ENCODE measurements around the gene CNOT8. TPM values are rescaled to one million over a fixed set of nuclear protein-coding genes. Genes with fewer than 3 reads are reported as not detected.

The CNOT8 gene
- total and polyA plus RNA-seq, 2 of the 4 experiments (the other 2 are of a cell fraction), result 41.4 to 49.1 TPM

GRCh38 chr5:154881986-154882385 is 23.6 kb downstream of the CNOT8 start:
- no peak overlapping the region for H3K14ac ChIP-seq (replicated peaks; ENCODE audit: low read depth, low read length)
- no peaks in the 10 kb centered on the region for H3K4me1 ChIP-seq (ENCODE audit: control insufficient read depth, insufficient read depth, low read length)
- H3K27me3 ChIP-seq (ENCODE audit: control insufficient read depth, insufficient read depth, low read length), result no peaks in the 10 kb centered on the region
- H4K5ac ChIP-seq (ENCODE audit: low read depth, low read length), result no peak overlapping the region
- H2AFZ ChIP-seq (replicated peaks; ENCODE audit: low read length, poor library complexity), result no peak overlapping the region
- no peaks in the 10 kb centered on the region for H3K9me1 ChIP-seq (ENCODE audit: insufficient read depth, low read length)
- no peak for ATAC-seq (ENCODE audit: low read depth)
- H3K9ac ChIP-seq (ENCODE audit: low read depth, low read length), result no peak overlapping the region
- no peak overlapping the region for H3K18ac ChIP-seq (ENCODE audit: low read depth, low read length)
- no peak overlapping the region for H3K56ac ChIP-seq (ENCODE audit: extremely low read depth, insufficient read depth, low read length)
- no peaks in the 10 kb centered on the region for H4K20me1 ChIP-seq (ENCODE audit: insufficient read depth, low read length)
- BruUV-seq (replicated peaks), result no TSS peak
- no peak for TF ChIP-seq CEBPB (IDR thresholded peaks at IDR 0.05; ENCODE audit: low read depth, low read length)
- no peak for TF ChIP-seq MAZ (IDR thresholded peaks at IDR 0.05; ENCODE audit: borderline replicate concordance, low read depth, low read length)
- no peak for TF ChIP-seq RAD21 (IDR thresholded peaks at IDR 0.05; ENCODE audit: low read length)
- no peak for TF ChIP-seq MXI1 (IDR thresholded peaks at IDR 0.05; ENCODE audit: borderline replicate concordance, low read depth, low read length)
- no peak for TF ChIP-seq POLR2A (IDR thresholded peaks at IDR 0.05; ENCODE audit: low read depth, low read length)
- TF ChIP-seq CTCF (conservative IDR thresholded peaks at IDR 0.05; ENCODE audit: low read depth, low read length), result no peak
- TF ChIP-seq, protein P1, sequence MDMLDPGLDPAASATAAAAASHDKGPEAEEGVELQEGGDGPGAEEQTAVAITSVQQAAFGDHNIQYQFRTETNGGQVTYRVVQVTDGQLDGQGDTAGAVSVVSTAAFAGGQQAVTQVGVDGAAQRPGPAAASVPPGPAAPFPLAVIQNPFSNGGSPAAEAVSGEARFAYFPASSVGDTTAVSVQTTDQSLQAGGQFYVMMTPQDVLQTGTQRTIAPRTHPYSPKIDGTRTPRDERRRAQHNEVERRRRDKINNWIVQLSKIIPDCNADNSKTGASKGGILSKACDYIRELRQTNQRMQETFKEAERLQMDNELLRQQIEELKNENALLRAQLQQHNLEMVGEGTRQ (IDR thresholded peaks at IDR 0.05; ENCODE audit: low read depth, low read length), result no peak
- TF ChIP-seq MAFK (IDR thresholded peaks at IDR 0.05; ENCODE audit: low read depth, low read length), result no peak
- TF ChIP-seq CHD1 (IDR thresholded peaks at IDR 0.05; ENCODE audit: low read depth, low read length), result no peak
- no peak for TF ChIP-seq BHLHE40 (IDR thresholded peaks at IDR 0.05; ENCODE audit: low read depth, low read length)
- TF ChIP-seq FOS (IDR thresholded peaks at IDR 0.05; ENCODE audit: low read depth, low read length), result no peak
- TF ChIP-seq RFX5 (IDR thresholded peaks at IDR 0.05; ENCODE audit: low read depth, low read length), result no peak
- no peak for TF ChIP-seq NFE2L2 (IDR thresholded peaks at IDR 0.05; ENCODE audit: low read depth, low read length)
- no peak for TF ChIP-seq SMC3 (IDR thresholded peaks at IDR 0.05; ENCODE audit: low read depth, low read length)
- no peak for TF ChIP-seq RCOR1 (IDR thresholded peaks at IDR 0.05; ENCODE audit: insufficient replicate concordance, low read length)
- ChIA-PET CTCF (no interaction called here), POLR2A (ENCODE audit: unreplicated experiment) (no interaction called here)
- in situ Hi-C loops (cut with MboI; ENCODE audit: low sequenced_read_pairs) (no loop called here), dilution Hi-C loops (cut with HindIII; ENCODE audit: low sequenced_read_pairs, unreplicated experiment) (no loop called here), intact Hi-C loops (cut with micrococcal nuclease) (no loop called here)
- no peak overlapping the region for H2BK20ac ChIP-seq (ENCODE audit: low read depth, low read length)
- DNase-seq, result no peak
- no peaks in the 10 kb centered on the region for H3K79me1 ChIP-seq (ENCODE audit: low read depth in 1 of 2, low read length in 2 of 2)
- H3K9me3 ChIP-seq (ENCODE audit: control insufficient read depth, insufficient read depth, low read length), result peaks cover 19% of the 10 kb centered on the region
- H2BK5ac ChIP-seq (ENCODE audit: low read depth, low read length, poor library complexity, severe bottlenecking), result no peak overlapping the region
- no peak overlapping the region for H3K4me2 ChIP-seq (ENCODE audit: low read depth, low read length)
- H2BK120ac ChIP-seq (ENCODE audit: low read depth, low read length), result no peak overlapping the region
- no peak overlapping the region for H3K23ac ChIP-seq (ENCODE audit: low read depth, low read length)
- no peak overlapping the region for H3K4ac ChIP-seq (ENCODE audit: low read depth, low read length)
- no CpG with 5 or more reads among the region's 4 CpGs for WGBS, 2 experiments (ENCODE audit: extremely low coverage in 2 of 2, insufficient read length in 1 of 2)
- H2AK9ac ChIP-seq (replicated peaks; ENCODE audit: low read depth, low read length, poor library complexity), result no peak overlapping the region
- H4K91ac ChIP-seq (ENCODE audit: insufficient read depth, low read depth, low read length), result no peak overlapping the region
- H3K27ac ChIP-seq (ENCODE audit: insufficient read depth, low read length), result no peak overlapping the region
- no peak overlapping the region for H4K8ac ChIP-seq (ENCODE audit: low read depth in 2 of 2, low read length in 2 of 2)
- no peak overlapping the region for H2AK5ac ChIP-seq (ENCODE audit: low read depth, low read length)
- H3K36me3 ChIP-seq (ENCODE audit: control insufficient read depth, insufficient read depth, low read length), result peaks cover 20% of the 10 kb centered on the region
- H3K4me3 ChIP-seq (ENCODE audit: insufficient read depth, low read depth, low read length), result no peak overlapping the region
- H2BK15ac ChIP-seq (ENCODE audit: low read depth, low read length), result no peak overlapping the region

Measured in IMR-90 (cell line).